WI38 (cell line): ENCODE data around the gene EPHA1.
"Not testable (repeated sequence)": the region's sequence is repeated elsewhere in the genome, so short reads cannot be mapped to it uniquely, and the experiment has no call there.

Experiments
- H3K4me3 ChIP-seq: 2 replicates; pipeline ENCODE4 v1.5.1; 2011; ENCODE audit warnings: low read depth, mild to moderate bottlenecking, control low read depth, low read length
- TF ChIP-seq, protein P1 (sequence below): IDR thresholded peaks from 2 replicates; pipeline ENCODE4 v1.5.1; 2012; ENCODE audit warnings: low read depth, mild to moderate bottlenecking, control low read depth, low read length

The EPHA1 gene

DNA sequence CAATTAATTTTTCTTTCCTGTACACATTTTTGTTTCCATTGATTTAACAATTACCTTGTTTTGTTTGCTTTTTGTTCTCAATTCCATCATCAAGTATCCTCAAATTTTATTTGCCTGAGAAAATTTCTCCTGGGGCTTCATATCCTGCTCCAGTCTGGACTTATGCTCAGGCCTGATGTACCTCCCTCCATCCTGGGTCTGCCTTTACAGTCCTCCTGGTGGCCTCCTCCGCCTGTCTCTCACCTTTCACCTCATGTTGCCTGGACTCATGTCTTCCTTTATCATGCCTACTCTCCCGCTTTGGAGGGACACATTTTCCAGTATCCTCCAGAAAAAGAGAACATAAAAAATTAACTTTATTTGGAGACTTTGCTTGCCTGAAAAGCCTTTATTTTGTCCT lies 22.5 kb upstream of the EPHA1 start:
- no peak overlapping the region for H3K4me3 ChIP-seq
- TF ChIP-seq, protein P1, sequence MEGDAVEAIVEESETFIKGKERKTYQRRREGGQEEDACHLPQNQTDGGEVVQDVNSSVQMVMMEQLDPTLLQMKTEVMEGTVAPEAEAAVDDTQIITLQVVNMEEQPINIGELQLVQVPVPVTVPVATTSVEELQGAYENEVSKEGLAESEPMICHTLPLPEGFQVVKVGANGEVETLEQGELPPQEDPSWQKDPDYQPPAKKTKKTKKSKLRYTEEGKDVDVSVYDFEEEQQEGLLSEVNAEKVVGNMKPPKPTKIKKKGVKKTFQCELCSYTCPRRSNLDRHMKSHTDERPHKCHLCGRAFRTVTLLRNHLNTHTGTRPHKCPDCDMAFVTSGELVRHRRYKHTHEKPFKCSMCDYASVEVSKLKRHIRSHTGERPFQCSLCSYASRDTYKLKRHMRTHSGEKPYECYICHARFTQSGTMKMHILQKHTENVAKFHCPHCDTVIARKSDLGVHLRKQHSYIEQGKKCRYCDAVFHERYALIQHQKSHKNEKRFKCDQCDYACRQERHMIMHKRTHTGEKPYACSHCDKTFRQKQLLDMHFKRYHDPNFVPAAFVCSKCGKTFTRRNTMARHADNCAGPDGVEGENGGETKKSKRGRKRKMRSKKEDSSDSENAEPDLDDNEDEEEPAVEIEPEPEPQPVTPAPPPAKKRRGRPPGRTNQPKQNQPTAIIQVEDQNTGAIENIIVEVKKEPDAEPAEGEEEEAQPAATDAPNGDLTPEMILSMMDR = no peak

DNA sequence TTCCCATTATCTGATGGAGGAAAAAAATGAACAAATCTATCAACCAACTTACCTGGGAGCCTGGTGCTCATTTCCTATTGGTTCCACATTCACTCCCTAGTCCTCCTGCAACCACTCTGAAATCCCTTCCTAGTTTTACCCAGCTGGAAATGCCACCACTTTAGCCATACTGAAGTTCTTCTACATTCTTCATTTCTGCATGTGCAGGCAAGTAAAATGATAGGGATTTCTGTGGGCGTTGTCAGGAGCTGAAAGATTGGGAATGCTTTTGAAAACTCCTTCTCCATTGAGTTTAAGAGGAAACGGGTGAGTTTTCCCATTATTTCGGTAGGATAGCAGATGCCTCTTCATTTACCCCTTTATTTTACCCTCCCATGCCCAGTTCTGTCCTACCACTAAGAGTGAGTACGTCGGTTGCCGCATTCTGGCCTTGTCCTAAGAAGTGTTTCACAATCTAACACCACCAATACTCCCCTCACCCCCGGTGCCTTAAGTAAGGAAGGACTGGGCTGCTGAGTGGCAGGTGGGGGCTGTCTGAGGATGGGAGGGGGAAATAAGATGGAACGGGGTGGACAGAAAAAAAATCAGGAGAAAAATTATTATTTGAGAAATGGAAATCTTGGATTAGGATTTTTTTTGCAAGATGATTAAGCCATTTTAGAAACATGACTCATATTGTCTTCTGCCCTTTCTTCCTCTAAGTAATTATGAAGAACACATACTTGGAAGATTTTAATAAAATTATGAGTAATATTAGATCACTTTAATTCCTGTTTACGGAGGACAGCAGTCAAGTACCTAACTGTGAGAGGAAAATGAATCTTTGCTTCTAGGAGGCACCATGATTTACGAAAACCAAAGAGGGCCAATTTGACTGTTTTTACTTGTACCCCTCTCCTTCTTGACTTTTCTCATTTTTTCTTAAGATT lies 21.4 kb upstream of the EPHA1 start:
- TF ChIP-seq, protein P1 = no peak
- H3K4me3 ChIP-seq = no peak overlapping the region

- TF ChIP-seq, protein P1 = no peak
- no peak overlapping the region for H3K4me3 ChIP-seq
Measured at GRCh38 chr7:143426479-143427142, 18.0 kb upstream of the EPHA1 start.

GRCh38 chr7:143424476-143424875 lies 15.8 kb upstream of the EPHA1 start:
- not testable (repeated sequence) for H3K4me3 ChIP-seq

GRCh38 chr7:143422033-143422432 lies 13.4 kb upstream of the EPHA1 start:
- TF ChIP-seq, protein P1 = no peak
- no peak overlapping the region for H3K4me3 ChIP-seq

DNA sequence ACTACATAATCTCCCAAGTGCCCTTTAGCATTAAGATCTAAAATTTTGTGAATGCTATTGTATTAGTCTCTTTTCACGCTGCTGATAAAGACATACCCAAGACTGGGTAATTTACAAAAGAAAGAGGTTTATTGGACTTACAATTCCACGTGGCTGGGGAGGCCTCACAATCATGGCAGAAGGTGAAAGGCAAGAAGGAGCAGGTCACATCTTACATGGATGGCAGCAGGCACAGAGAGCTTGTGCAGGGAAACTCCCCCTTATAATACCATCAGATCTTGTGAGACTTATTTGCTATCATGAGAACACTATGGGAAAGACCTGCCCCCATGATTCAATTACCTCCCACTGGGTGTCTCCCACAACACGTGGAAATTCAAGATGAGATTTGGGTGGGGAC lies 12.0 kb upstream of the EPHA1 start:
- H3K4me3 ChIP-seq = not testable (repeated sequence)

GRCh38 chr7:143419880-143420279 lies 11.2 kb upstream of the EPHA1 start:
- TF ChIP-seq, protein P1 = no peak
- H3K4me3 ChIP-seq = no peak overlapping the region

GRCh38 chr7:143418681-143419458 lies 10.2 kb upstream of the EPHA1 start:
- TF ChIP-seq, protein P1 = no peak
- no peak overlapping the region for H3K4me3 ChIP-seq
